ENCODE measurements around the gene BDKRB2.

GRCh38 chr14:96284430-96284829, 79.8 kb downstream of the BDKRB2 start:
- TF ChIP-seq, protein P1, sequence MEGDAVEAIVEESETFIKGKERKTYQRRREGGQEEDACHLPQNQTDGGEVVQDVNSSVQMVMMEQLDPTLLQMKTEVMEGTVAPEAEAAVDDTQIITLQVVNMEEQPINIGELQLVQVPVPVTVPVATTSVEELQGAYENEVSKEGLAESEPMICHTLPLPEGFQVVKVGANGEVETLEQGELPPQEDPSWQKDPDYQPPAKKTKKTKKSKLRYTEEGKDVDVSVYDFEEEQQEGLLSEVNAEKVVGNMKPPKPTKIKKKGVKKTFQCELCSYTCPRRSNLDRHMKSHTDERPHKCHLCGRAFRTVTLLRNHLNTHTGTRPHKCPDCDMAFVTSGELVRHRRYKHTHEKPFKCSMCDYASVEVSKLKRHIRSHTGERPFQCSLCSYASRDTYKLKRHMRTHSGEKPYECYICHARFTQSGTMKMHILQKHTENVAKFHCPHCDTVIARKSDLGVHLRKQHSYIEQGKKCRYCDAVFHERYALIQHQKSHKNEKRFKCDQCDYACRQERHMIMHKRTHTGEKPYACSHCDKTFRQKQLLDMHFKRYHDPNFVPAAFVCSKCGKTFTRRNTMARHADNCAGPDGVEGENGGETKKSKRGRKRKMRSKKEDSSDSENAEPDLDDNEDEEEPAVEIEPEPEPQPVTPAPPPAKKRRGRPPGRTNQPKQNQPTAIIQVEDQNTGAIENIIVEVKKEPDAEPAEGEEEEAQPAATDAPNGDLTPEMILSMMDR (conservative IDR thresholded peaks at IDR 0.05; ENCODE audit: low read depth in 2 of 2): no peak
- TF ChIP-seq JUNB (IDR thresholded peaks at IDR 0.05; ENCODE audit: unreplicated experiment) (no peak), POLR2AphosphoS5 (IDR thresholded peaks at IDR 0.05; ENCODE audit: low read depth) (no peak), ZNF114 (CRISPR knock-in tag; IDR thresholded peaks at IDR 0.05) (no peak)
- TF ChIP-seq, protein P2, sequence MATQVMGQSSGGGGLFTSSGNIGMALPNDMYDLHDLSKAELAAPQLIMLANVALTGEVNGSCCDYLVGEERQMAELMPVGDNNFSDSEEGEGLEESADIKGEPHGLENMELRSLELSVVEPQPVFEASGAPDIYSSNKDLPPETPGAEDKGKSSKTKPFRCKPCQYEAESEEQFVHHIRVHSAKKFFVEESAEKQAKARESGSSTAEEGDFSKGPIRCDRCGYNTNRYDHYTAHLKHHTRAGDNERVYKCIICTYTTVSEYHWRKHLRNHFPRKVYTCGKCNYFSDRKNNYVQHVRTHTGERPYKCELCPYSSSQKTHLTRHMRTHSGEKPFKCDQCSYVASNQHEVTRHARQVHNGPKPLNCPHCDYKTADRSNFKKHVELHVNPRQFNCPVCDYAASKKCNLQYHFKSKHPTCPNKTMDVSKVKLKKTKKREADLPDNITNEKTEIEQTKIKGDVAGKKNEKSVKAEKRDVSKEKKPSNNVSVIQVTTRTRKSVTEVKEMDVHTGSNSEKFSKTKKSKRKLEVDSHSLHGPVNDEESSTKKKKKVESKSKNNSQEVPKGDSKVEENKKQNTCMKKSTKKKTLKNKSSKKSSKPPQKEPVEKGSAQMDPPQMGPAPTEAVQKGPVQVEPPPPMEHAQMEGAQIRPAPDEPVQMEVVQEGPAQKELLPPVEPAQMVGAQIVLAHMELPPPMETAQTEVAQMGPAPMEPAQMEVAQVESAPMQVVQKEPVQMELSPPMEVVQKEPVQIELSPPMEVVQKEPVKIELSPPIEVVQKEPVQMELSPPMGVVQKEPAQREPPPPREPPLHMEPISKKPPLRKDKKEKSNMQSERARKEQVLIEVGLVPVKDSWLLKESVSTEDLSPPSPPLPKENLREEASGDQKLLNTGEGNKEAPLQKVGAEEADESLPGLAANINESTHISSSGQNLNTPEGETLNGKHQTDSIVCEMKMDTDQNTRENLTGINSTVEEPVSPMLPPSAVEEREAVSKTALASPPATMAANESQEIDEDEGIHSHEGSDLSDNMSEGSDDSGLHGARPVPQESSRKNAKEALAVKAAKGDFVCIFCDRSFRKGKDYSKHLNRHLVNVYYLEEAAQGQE (IDR thresholded peaks at IDR 0.05; ENCODE audit: unreplicated experiment): no peak

All from GM23338 (cell line).